SU-DHL-6 (cell line): ENCODE data around the gene G3BP1.

Experiments used
- CTCF ChIP-seq: fragments of 200-600 bp; sonication (generic); IDR thresholded peaks from one replicate; pipeline ENCODE4 v1.5.1; 2017; ENCODE audit warnings: antibody characterized with exemption, mild to moderate bottlenecking, low read length, moderate library complexity; ENCODE audit not compliant: insufficient read depth, poor library complexity, severe bottlenecking
- EZH2phosphoT487 ChIP-seq: fragments of 200-600 bp; sonication (generic), shearing (Covaris generic); conservative IDR thresholded peaks from 2 replicates; pipeline ENCODE4 v1.6.1; 2018; ENCODE audit warnings: mild to moderate bottlenecking, antibody characterized with exemption, low read length, moderate library complexity, mixed read lengths

- no peak for TF ChIP-seq CTCF
- TF ChIP-seq EZH2phosphoT487, result no peak
Measured at GRCh38 chr5:151733358-151734063, 38.2 kb upstream of the G3BP1 start.
